MM.1S (cell line): ENCODE data around the gene CEP128.

Experiments
- DNase-seq: peaks from one replicate; pipeline ENCODE4 v3.0.0-alpha.2; 2015
- H2AFZ ChIP-seq: fragments of 300-600 bp; sonication (generic); 2 replicates; pipeline ENCODE4 v1.6.0; 2016; ENCODE audit warnings: antibody characterized with exemption, low read length
- H3F3A ChIP-seq: fragments of 300-600 bp; sonication (generic); 2 replicates; pipeline ENCODE4 v1.6.1; 2016; ENCODE audit warnings: mild to moderate bottlenecking, antibody characterized with exemption, low read length, moderate library complexity, mixed read lengths; ENCODE audit not compliant: insufficient read depth
- H3K27ac ChIP-seq: fragments of 300-600 bp; sonication (generic); 2 replicates; pipeline ENCODE4 v1.5.1; 2016; ENCODE audit warnings: mild to moderate bottlenecking, low read length
- H3K27me3 ChIP-seq: fragments of 300-600 bp; sonication (generic); replicated peaks from 2 replicates; pipeline ENCODE4 v1.6.0; 2016; ENCODE audit warnings: low read length; ENCODE audit not compliant: insufficient read depth
- H3K36me3 ChIP-seq: fragments of 300-600 bp; sonication (generic); replicated peaks from 2 replicates; pipeline ENCODE4 v1.6.1; 2016; ENCODE audit warnings: mild to moderate bottlenecking, low read length, mixed read lengths; ENCODE audit not compliant: insufficient read depth
- H3K4me1 ChIP-seq: fragments of 300-600 bp; sonication (generic); 2 replicates; pipeline ENCODE4 v1.6.1; 2016; ENCODE audit warnings: low read length, mixed read lengths
- H3K4me2 ChIP-seq: fragments of 300-600 bp; sonication (generic); 2 replicates; pipeline ENCODE4 v1.6.0; 2016; ENCODE audit warnings: low read depth, low read length
- H3K4me3 ChIP-seq: fragments of 300-600 bp; sonication (generic); 2 replicates; pipeline ENCODE4 v1.5.1; 2016; ENCODE audit warnings: low read length, mixed read lengths
- H3K79me2 ChIP-seq: fragments of 300-600 bp; sonication (generic); 2 replicates; pipeline ENCODE4 v1.6.1; 2016; ENCODE audit warnings: mixed run types, low read length, mixed read lengths
- H3K9ac ChIP-seq: fragments of 300-600 bp; sonication (generic); 2 replicates; pipeline ENCODE4 v1.6.1; 2016; ENCODE audit warnings: low read length, mixed read lengths
- H3K9me2 ChIP-seq: fragments of 300-600 bp; sonication (generic); replicated peaks from 2 replicates; pipeline ENCODE4 v1.6.1; 2016; ENCODE audit warnings: mild to moderate bottlenecking, low read length, mixed read lengths; ENCODE audit not compliant: insufficient read depth
- H3K9me3 ChIP-seq: fragments of 300-600 bp; sonication (generic); replicated peaks from 2 replicates; pipeline ENCODE4 v1.6.1; 2016; ENCODE audit warnings: mild to moderate bottlenecking, low read length, mixed read lengths; ENCODE audit not compliant: insufficient read depth
- H4K20me1 ChIP-seq: fragments of 300-600 bp; sonication (generic); 2 replicates; pipeline ENCODE4 v1.6.1; 2016; ENCODE audit warnings: mild to moderate bottlenecking, low read length, moderate library complexity, mixed read lengths; ENCODE audit not compliant: insufficient read depth
- EZH2 ChIP-seq: fragments of 300-600 bp; sonication (generic); optimal IDR thresholded peaks from 2 replicates; pipeline ENCODE3; 2017; ENCODE audit warnings: low read depth, mild to moderate bottlenecking, antibody characterized with exemption, low read length, mixed read lengths
- EZH2phosphoT487 ChIP-seq: fragments of 300-600 bp; sonication (generic); IDR thresholded peaks from 2 replicates; pipeline ENCODE4 v1.6.1; 2018; ENCODE audit warnings: antibody characterized with exemption, low read length
- TF ChIP-seq, protein P1 (sequence below): fragments of 300-600 bp; sonication (generic); IDR thresholded peaks from 2 replicates; pipeline ENCODE4 v1.5.1; 2016; ENCODE audit warnings: antibody characterized with exemption, low read length, mixed read lengths

The CEP128 gene

DNA sequence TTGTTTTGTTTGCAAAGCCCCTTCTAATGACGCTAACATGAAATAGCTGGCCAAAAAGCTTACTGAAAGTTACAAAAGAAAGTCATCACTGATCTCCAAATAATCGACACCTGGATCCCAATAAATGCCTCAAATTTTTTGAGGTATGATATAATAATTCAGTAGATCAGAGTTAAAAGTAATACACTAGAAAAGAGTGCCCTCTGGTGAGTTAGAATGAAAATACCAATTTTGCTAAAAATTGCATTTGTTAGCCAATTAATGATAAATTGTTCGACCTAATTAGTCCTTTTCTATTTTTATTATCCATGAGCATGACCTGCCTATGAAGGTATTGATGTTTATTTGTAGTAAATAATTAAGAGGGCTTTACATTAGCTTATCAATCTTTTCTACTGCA, 78.6 kb downstream of the CEP128 start:
- H3K4me1 ChIP-seq: no peaks in the 10 kb centered on the region
- H3K9me2 ChIP-seq: no peaks in the 10 kb centered on the region
- no peak for TF ChIP-seq EZH2
- TF ChIP-seq, protein P1, sequence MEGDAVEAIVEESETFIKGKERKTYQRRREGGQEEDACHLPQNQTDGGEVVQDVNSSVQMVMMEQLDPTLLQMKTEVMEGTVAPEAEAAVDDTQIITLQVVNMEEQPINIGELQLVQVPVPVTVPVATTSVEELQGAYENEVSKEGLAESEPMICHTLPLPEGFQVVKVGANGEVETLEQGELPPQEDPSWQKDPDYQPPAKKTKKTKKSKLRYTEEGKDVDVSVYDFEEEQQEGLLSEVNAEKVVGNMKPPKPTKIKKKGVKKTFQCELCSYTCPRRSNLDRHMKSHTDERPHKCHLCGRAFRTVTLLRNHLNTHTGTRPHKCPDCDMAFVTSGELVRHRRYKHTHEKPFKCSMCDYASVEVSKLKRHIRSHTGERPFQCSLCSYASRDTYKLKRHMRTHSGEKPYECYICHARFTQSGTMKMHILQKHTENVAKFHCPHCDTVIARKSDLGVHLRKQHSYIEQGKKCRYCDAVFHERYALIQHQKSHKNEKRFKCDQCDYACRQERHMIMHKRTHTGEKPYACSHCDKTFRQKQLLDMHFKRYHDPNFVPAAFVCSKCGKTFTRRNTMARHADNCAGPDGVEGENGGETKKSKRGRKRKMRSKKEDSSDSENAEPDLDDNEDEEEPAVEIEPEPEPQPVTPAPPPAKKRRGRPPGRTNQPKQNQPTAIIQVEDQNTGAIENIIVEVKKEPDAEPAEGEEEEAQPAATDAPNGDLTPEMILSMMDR: no peak
- no peak for TF ChIP-seq EZH2phosphoT487
- no peak overlapping the region for H3K4me3 ChIP-seq
- H4K20me1 ChIP-seq: no peaks in the 10 kb centered on the region
- H3K79me2 ChIP-seq: no peaks in the 10 kb centered on the region
- H3K36me3 ChIP-seq: no peaks in the 10 kb centered on the region
- H3F3A ChIP-seq: no peaks in the 10 kb centered on the region
- DNase-seq: no peak
- no peak overlapping the region for H3K4me2 ChIP-seq
- H3K27me3 ChIP-seq: no peaks in the 10 kb centered on the region
- no peak overlapping the region for H3K9ac ChIP-seq
- H2AFZ ChIP-seq: no peak overlapping the region
- H3K9me3 ChIP-seq: no peaks in the 10 kb centered on the region
- no peak overlapping the region for H3K27ac ChIP-seq

DNA sequence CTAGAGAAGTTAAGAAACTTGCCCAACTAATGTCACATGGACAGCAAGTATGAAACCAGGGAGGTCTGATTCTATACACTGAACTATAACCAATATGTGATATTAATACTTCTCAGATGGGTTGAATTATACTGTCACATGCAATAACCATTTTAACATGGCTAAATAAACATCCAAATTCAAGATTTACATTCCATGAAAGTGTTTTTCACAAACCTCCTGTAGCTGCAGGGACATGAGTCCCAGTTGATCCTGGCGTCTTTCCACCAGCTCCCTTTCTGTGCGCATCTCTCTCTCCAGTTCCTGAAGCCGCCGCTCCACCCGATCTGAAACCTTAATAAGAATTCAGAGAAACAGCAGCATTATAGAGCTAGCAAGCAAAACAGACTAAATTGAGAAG, 79.0 kb downstream of the CEP128 start:
- H3K9ac ChIP-seq: no peak overlapping the region
- DNase-seq: no peak
- H3K27ac ChIP-seq: no peak overlapping the region
- no peak overlapping the region for H2AFZ ChIP-seq
- no peak overlapping the region for H3K4me2 ChIP-seq
- H3K9me3 ChIP-seq: no peaks in the 10 kb centered on the region
- no peaks in the 10 kb centered on the region for H3K4me1 ChIP-seq
- H4K20me1 ChIP-seq: no peaks in the 10 kb centered on the region
- TF ChIP-seq EZH2phosphoT487 (no peak), EZH2 (no peak)
- TF ChIP-seq, protein P1: no peak
- H3K9me2 ChIP-seq: no peaks in the 10 kb centered on the region
- no peaks in the 10 kb centered on the region for H3F3A ChIP-seq
- no peaks in the 10 kb centered on the region for H3K27me3 ChIP-seq
- H3K36me3 ChIP-seq: no peaks in the 10 kb centered on the region
- no peak overlapping the region for H3K4me3 ChIP-seq
- H3K79me2 ChIP-seq: no peaks in the 10 kb centered on the region

DNA sequence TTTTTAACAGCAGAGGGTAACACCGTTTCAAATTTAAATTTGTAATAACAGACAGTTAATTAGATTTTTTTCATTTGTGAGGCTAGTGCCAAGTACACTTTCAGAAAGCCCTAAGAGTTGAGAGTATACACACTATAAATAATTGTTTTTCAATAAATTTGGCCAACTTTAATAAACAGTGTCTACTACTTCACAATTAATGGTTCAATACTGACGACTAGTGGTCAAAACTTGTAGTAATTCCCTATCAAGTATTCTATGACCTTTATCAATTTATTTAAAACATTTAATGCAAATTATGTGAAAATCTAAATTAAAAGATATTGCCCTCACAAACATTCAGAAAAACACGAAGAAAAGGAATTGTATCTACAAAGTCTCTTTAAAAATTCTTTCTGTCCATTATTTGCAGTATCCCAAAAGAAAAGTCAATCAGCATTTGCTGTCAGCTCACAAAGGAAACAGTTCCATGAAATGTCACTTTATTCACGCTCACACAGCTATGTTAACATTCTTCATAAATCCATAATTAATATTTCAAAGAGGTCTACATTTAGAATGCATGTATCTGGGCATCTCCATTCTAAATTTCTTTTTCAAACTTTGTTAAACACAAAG, 91.2 kb downstream of the CEP128 start:
- TF ChIP-seq EZH2: no peak
- TF ChIP-seq, protein P1: peak; percentile 34
- TF ChIP-seq EZH2phosphoT487: no peak
- no peaks in the 10 kb centered on the region for H3K4me1 ChIP-seq
- no peaks in the 10 kb centered on the region for H3K9me2 ChIP-seq
- no peak overlapping the region for H3K4me3 ChIP-seq
- no peaks in the 10 kb centered on the region for H3K36me3 ChIP-seq
- peak; percentile 14 for DNase-seq
- no peak overlapping the region for H3K9ac ChIP-seq
- no peak overlapping the region for H3K27ac ChIP-seq
- no peak overlapping the region for H2AFZ ChIP-seq
- no peaks in the 10 kb centered on the region for H4K20me1 ChIP-seq
- no peaks in the 10 kb centered on the region for H3K27me3 ChIP-seq
- no peaks in the 10 kb centered on the region for H3K79me2 ChIP-seq
- no peaks in the 10 kb centered on the region for H3K9me3 ChIP-seq
- no peak overlapping the region for H3K4me2 ChIP-seq
- no peaks in the 10 kb centered on the region for H3F3A ChIP-seq
